Astrocyte of the cerebellum (primary cell): ENCODE data around the gene TUBE1.

ENCODE experiments used
- DNase-seq: peaks from one replicate; pipeline ENCODE4 v3.0.0-alpha.2; 2011; ENCODE audit warnings: low read depth
- H3K4me3 ChIP-seq: 2 replicates; pipeline ENCODE4 v1.5.1; 2011; ENCODE audit warnings: mild to moderate bottlenecking, low read depth, low read length, moderate library complexity
- in situ Hi-C: cut with HindIII; loops from 2 replicates; pipeline ENCODE4 v1.10.0; 2017; ENCODE audit warnings: low sequenced_read_pairs
- TF ChIP-seq, protein P1 (sequence below): IDR thresholded peaks from 2 replicates; pipeline ENCODE4 v1.5.1; 2012; ENCODE audit warnings: low read length, low read depth, moderate library complexity, mild to moderate bottlenecking; ENCODE audit errors: missing control alignments

Gene TUBE1

DNA sequence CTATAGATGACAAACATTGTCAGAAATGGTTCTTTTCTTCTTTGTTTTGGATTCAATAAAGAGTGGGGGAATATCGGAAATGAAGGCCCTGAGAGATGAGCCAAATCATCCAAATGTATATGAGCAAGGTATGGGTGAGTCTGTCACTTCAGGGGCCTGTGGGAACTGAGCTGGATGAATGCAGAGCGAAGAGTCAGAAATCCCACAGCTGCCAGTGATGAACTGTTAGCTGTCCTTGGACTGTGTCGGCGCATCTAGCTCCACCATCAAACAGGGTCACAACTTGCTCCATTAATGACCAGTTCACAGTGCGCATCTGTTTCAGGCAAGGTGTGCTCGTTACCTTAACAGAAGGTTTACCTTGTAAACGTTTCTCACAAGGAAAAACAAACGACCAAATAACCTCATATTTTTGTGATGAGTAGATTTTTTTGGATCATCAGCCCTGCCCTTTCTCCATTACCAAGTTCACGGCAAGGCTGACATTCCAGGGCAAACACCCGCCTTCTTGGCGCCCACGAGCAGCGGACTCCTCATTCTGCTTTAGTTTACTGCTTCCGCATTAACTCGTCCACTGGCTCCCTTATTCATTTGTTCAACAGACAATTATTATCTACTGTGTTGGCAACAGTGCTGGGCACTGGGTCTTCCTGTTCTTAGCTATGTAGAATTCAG lies 48.4 kb downstream of the TUBE1 start:
- TF ChIP-seq, protein P1, sequence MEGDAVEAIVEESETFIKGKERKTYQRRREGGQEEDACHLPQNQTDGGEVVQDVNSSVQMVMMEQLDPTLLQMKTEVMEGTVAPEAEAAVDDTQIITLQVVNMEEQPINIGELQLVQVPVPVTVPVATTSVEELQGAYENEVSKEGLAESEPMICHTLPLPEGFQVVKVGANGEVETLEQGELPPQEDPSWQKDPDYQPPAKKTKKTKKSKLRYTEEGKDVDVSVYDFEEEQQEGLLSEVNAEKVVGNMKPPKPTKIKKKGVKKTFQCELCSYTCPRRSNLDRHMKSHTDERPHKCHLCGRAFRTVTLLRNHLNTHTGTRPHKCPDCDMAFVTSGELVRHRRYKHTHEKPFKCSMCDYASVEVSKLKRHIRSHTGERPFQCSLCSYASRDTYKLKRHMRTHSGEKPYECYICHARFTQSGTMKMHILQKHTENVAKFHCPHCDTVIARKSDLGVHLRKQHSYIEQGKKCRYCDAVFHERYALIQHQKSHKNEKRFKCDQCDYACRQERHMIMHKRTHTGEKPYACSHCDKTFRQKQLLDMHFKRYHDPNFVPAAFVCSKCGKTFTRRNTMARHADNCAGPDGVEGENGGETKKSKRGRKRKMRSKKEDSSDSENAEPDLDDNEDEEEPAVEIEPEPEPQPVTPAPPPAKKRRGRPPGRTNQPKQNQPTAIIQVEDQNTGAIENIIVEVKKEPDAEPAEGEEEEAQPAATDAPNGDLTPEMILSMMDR, result no peak
- no peak overlapping the region for H3K4me3 ChIP-seq
- in situ Hi-C loops, result loop anchor here (5.0 kb wide), 1 partner anchor 47 kb away; no protein-coding TSS in a partner anchor
- no peak for DNase-seq

GRCh38 chr6:112038268-112038667 lies 49.0 kb downstream of the TUBE1 start:
- H3K4me3 ChIP-seq, result no peak overlapping the region
- TF ChIP-seq, protein P1, result no peak
- DNase-seq, result no peak
- in situ Hi-C loops, result loop anchor here (5.0 kb wide), 1 partner anchor 46 kb away; no protein-coding TSS in a partner anchor

DNA sequence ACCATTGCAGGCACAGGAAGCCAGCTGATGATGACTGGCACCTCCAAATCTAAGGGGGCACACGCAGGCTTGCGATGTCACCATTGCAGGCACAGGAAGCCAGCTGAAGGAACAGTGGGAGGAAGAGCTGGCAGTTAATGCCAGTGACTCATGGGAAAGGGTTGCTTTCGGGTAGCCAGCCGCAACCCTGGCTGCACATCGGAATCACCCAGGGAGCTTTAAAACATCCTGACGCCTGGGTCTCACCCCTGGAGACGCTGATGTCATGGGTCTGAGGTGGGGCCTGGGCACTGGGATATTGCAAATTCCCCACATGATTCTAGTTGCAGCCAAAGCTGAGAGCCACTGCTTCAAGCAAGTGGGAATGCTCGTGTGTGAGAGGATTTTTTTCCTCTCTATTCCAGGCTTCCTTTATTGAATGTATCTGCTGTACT lies 49.5 kb downstream of the TUBE1 start:
- in situ Hi-C loops, result loop anchor here (5.0 kb wide), 1 partner anchor 45 kb away; no protein-coding TSS in a partner anchor
- peak; percentile 88 for DNase-seq
- TF ChIP-seq, protein P1, result no peak
- no peak overlapping the region for H3K4me3 ChIP-seq

- no peak overlapping the region for H3K4me3 ChIP-seq
- TF ChIP-seq, protein P1, result no peak
- in situ Hi-C loops, result loop anchor here (5.0 kb wide), 1 partner anchor 44 kb away; no protein-coding TSS in a partner anchor
- no peak for DNase-seq
Measured at GRCh38 chr6:112036088-112036637, 51.1 kb downstream of the TUBE1 start.

- TF ChIP-seq, protein P1, result no peak
Measured at GRCh38 chr6:112034616-112034995, 52.7 kb downstream of the TUBE1 start.

DNA sequence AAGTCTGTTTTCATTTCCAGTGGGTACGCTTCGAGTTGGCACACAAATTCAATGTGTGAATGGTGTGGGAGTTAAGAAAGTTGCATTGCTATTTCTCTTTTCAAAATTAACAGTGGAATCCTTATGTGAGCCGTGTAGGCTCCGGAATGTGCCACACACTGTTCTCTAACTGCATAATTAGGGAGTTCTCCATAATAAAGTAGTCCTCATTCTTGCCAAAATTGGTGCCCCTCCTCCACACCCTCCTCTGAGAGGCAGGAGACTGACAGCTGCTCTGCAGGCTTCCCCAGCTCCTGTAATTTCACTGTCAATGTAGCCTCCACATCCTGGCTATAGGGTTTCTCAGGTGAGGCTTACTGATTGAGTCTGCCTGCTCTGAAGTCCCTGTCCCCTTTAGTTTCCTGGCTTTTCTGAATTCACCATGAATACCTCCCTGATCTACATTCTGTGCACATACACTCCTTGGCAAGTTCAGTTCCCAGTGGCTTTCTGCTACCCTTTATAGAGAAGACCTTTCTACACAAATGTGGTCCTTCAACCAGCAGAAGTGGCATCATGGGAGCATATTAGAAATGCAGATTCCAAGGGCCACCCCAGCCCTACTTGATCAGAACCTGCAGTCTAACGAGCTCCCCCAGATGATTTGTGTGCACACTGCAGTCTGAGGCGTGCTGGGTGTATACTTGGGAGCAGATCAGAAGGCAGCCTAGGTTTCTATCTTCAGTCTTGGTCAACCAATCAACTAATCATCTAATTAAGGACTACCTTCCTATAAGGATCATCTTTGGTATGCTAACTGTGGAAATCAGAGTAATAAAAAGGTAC lies 53.3 kb downstream of the TUBE1 start:
- in situ Hi-C loops, result no loop called here
- TF ChIP-seq, protein P1, result no peak
- H3K4me3 ChIP-seq, result no peak overlapping the region
- DNase-seq, result no peak

More at GRCh38 chr6:112034616-112034995, 52.7 kb downstream of the TUBE1 start:
- no peak for DNase-seq
- in situ Hi-C loops, result no loop called here
- no peak overlapping the region for H3K4me3 ChIP-seq
